Measurements from ENCODE around the gene SNX25.

Gene SNX25

GRCh38 chr4:185399466-185399865 is 190.1 kb downstream of the SNX25 start:
- TF ChIP-seq PAX5 (IDR thresholded peaks at IDR 0.05; ENCODE audit: insufficient read depth, low read length, severe bottlenecking): no peak
- TF ChIP-seq TAF1 (IDR thresholded peaks at IDR 0.05; ENCODE audit: low read depth, low read length): no peak
- TF ChIP-seq POLR2AphosphoS5 (IDR thresholded peaks at IDR 0.05; ENCODE audit: low read depth, low read length): no peak
- TF ChIP-seq SPI1 (IDR thresholded peaks at IDR 0.05; ENCODE audit: low read depth, low read length): no peak
- no peak for TF ChIP-seq POLR2A (IDR thresholded peaks at IDR 0.05; ENCODE audit: low read depth, low read length)
- no peak for TF ChIP-seq POU2F2 (IDR thresholded peaks at IDR 0.05; ENCODE audit: low read depth, low read length)
- DNase-seq (ENCODE audit: insufficient read length, low spot score) (no peak), FAIRE-seq (no peak)

GRCh38 chr4:185404031-185404430 is 194.6 kb downstream of the SNX25 start:
- FAIRE-seq (no peak), DNase-seq (ENCODE audit: insufficient read length, low spot score) (no peak)
- TF ChIP-seq PAX5 (IDR thresholded peaks at IDR 0.05; ENCODE audit: insufficient read depth, low read length, severe bottlenecking) (no peak), POU2F2 (IDR thresholded peaks at IDR 0.05; ENCODE audit: low read depth, low read length) (no peak), TAF1 (IDR thresholded peaks at IDR 0.05; ENCODE audit: low read depth, low read length) (no peak), POLR2A (IDR thresholded peaks at IDR 0.05; ENCODE audit: low read depth, low read length) (no peak), SPI1 (IDR thresholded peaks at IDR 0.05; ENCODE audit: low read depth, low read length) (no peak), POLR2AphosphoS5 (IDR thresholded peaks at IDR 0.05; ENCODE audit: low read depth, low read length) (no peak)

GRCh38 chr4:185405296-185405999 is 196.1 kb downstream of the SNX25 start:
- TF ChIP-seq SPI1 (IDR thresholded peaks at IDR 0.05; ENCODE audit: low read depth, low read length) (peak; percentile 95), PAX5 (IDR thresholded peaks at IDR 0.05; ENCODE audit: insufficient read depth, low read length, severe bottlenecking) (no peak), POLR2A (IDR thresholded peaks at IDR 0.05; ENCODE audit: low read depth, low read length) (no peak), POU2F2 (IDR thresholded peaks at IDR 0.05; ENCODE audit: low read depth, low read length) (no peak)
- DNase-seq (ENCODE audit: insufficient read length, low spot score) (no peak), FAIRE-seq (peak; percentile 23)

GRCh38 chr4:185408432-185408831 is 199.0 kb downstream of the SNX25 start:
- no peak for DNase-seq (ENCODE audit: insufficient read length, low spot score)
- FAIRE-seq: no peak
- TF ChIP-seq POLR2AphosphoS5 (IDR thresholded peaks at IDR 0.05; ENCODE audit: low read depth, low read length): no peak
- no peak for TF ChIP-seq PAX5 (IDR thresholded peaks at IDR 0.05; ENCODE audit: insufficient read depth, low read length, severe bottlenecking)
- no peak for TF ChIP-seq SPI1 (IDR thresholded peaks at IDR 0.05; ENCODE audit: low read depth, low read length)
- no peak for TF ChIP-seq POU2F2 (IDR thresholded peaks at IDR 0.05; ENCODE audit: low read depth, low read length)
- no peak for TF ChIP-seq POLR2A (IDR thresholded peaks at IDR 0.05; ENCODE audit: low read depth, low read length)
- TF ChIP-seq TAF1 (IDR thresholded peaks at IDR 0.05; ENCODE audit: low read depth, low read length): no peak

DNA sequence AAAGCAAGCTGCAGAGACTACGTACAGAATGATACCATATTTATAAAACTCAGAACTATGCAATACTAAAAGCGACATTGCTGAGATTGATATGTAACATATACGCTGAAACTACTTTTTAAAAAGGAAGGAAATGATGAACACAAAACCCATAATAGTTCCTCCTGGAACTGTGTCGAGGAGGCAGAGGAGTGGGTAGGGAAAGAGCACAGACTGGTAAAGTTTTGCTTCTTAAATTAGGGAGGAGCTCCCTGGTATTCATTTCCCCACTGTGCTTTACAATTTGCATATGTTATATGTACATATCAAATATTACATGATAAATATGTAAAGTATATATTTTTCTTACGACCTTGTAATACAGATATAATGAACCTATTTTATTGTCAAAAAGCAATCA is 202.5 kb downstream of the SNX25 start:
- DNase-seq (ENCODE audit: insufficient read length, low spot score) (no peak), FAIRE-seq (no peak)
- TF ChIP-seq TAF1 (IDR thresholded peaks at IDR 0.05; ENCODE audit: low read depth, low read length): no peak
- no peak for TF ChIP-seq POLR2AphosphoS5 (IDR thresholded peaks at IDR 0.05; ENCODE audit: low read depth, low read length)
- TF ChIP-seq POU2F2 (IDR thresholded peaks at IDR 0.05; ENCODE audit: low read depth, low read length): no peak
- no peak for TF ChIP-seq POLR2A (IDR thresholded peaks at IDR 0.05; ENCODE audit: low read depth, low read length)
- no peak for TF ChIP-seq PAX5 (IDR thresholded peaks at IDR 0.05; ENCODE audit: insufficient read depth, low read length, severe bottlenecking)
- no peak for TF ChIP-seq SPI1 (IDR thresholded peaks at IDR 0.05; ENCODE audit: low read depth, low read length)

DNA sequence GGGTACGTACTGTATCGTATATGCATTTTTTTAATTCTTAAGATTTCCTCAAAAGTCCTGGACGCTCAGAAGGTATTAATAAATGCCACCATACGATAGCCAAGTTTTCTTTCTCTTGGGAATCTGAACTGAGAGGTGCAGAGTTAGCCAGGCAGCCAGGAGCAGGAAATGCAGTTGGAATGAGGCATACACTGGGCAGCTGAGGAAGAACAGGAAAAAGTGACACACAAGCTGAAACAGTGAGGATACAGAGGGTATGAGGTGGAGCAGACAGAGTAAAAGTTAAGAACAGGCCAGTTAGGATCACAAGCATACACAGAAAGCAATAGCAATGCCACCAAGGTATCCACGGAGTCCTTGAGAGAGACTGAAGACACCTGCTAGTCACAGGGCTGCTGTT is 203.0 kb downstream of the SNX25 start:
- DNase-seq (ENCODE audit: insufficient read length, low spot score) (no peak), FAIRE-seq (no peak)
- TF ChIP-seq TAF1 (IDR thresholded peaks at IDR 0.05; ENCODE audit: low read depth, low read length) (no peak), POLR2A (IDR thresholded peaks at IDR 0.05; ENCODE audit: low read depth, low read length) (no peak), PAX5 (IDR thresholded peaks at IDR 0.05; ENCODE audit: insufficient read depth, low read length, severe bottlenecking) (no peak), POLR2AphosphoS5 (IDR thresholded peaks at IDR 0.05; ENCODE audit: low read depth, low read length) (no peak), SPI1 (IDR thresholded peaks at IDR 0.05; ENCODE audit: low read depth, low read length) (no peak), POU2F2 (IDR thresholded peaks at IDR 0.05; ENCODE audit: low read depth, low read length) (no peak)
